GM06990 (cell line): ENCODE measurements around the gene LIMS2.

Experiments used
- DNase-seq: peaks from one replicate; pipeline ENCODE4 v3.0.0-alpha.2; 2011; ENCODE audit not compliant: insufficient read length; ENCODE audit errors: extremely low read depth
- H3K27me3 ChIP-seq: replicated peaks from 2 replicates; pipeline ENCODE4 v1.6.0; 2011; ENCODE audit warnings: low read length; ENCODE audit not compliant: control insufficient read depth, insufficient read depth
- H3K36me3 ChIP-seq: 2 replicates; pipeline ENCODE4 v1.5.1; 2011; ENCODE audit warnings: low read length; ENCODE audit not compliant: control insufficient read depth, insufficient read depth
- H3K4me3 ChIP-seq: replicated peaks from 2 replicates; pipeline ENCODE4 v1.5.1; 2011; ENCODE audit warnings: low read depth, mild to moderate bottlenecking, control low read depth, low read length
- CTCF ChIP-seq: IDR thresholded peaks from 2 replicates; pipeline ENCODE4 v1.5.1; 2011; ENCODE audit warnings: low read length, control low read depth, mild to moderate bottlenecking, inconsistent platforms; ENCODE audit not compliant: insufficient read depth, poor library complexity, severe bottlenecking

The LIMS2 gene

GRCh38 chr2:127659408-127660290 is 15.7 kb downstream of the LIMS2 start:
- no peaks in the 10 kb centered on the region for H3K36me3 ChIP-seq
- no peak overlapping the region for H3K4me3 ChIP-seq
- no peak for DNase-seq
- no peak for TF ChIP-seq CTCF
- H3K27me3 ChIP-seq, result peaks cover 2% of the 10 kb centered on the region; the same call in 1 of the 2 replicates

GRCh38 chr2:127658641-127659407 is 16.5 kb downstream of the LIMS2 start:
- Histone ChIP-seq H3K4me3 (no peak overlapping the region), H3K36me3 (no peaks in the 10 kb centered on the region), H3K27me3 (peaks cover 2% of the 10 kb centered on the region; the same call in 1 of the 2 replicates)
- TF ChIP-seq CTCF, result no peak
- DNase-seq, result no peak

- H3K4me3 ChIP-seq, result no peak overlapping the region
- peaks cover under 1% of the 10 kb centered on the region; the same call in 1 of the 2 replicates for H3K27me3 ChIP-seq
- no peak for TF ChIP-seq CTCF
- no peak for DNase-seq
- H3K36me3 ChIP-seq, result no peaks in the 10 kb centered on the region
Measured at GRCh38 chr2:127658146-127658545, 17.2 kb downstream of the LIMS2 start.

- Histone ChIP-seq H3K4me3 (no peak overlapping the region), H3K27me3 (0 out of 2 replicates have a peak, but pooled peaks cover 2% of the 10 kb centered on the region), H3K36me3 (no peaks in the 10 kb centered on the region)
- TF ChIP-seq CTCF, result no peak
- DNase-seq, result no peak
Measured at GRCh38 chr2:127657232-127657595, 18.1 kb downstream of the LIMS2 start.

GRCh38 chr2:127656569-127657231 is 18.6 kb downstream of the LIMS2 start:
- no peak overlapping the region for H3K4me3 ChIP-seq
- H3K27me3 ChIP-seq, result 0 out of 2 replicates have a peak, but pooled peaks cover 2% of the 10 kb centered on the region
- TF ChIP-seq CTCF, result no peak

More at GRCh38 chr2:127656569-127657231, 18.6 kb downstream of the LIMS2 start:
- H3K36me3 ChIP-seq, result no peaks in the 10 kb centered on the region
- no peak for DNase-seq
